Spleen (tissue), 11 donors: ENCODE data around the gene AMOTL2. TPM values are rescaled to one million over a fixed set of nuclear protein-coding genes. Genes with fewer than 3 reads are reported as not detected.

Source experiments
- DNase-seq: peaks from one replicate; pipeline ENCODE4 v3.0.0-alpha.2; 2020
- H3K27ac ChIP-seq, 8 donors: fragments of 200-600 bp; sonication (generic) in 7 of 8; 1 replicate in 4 of 8; 2 replicates in 4 of 8; pipeline versions ENCODE4 v1.5.0 to v1.8.0; 2016 to 2021; ENCODE audit warnings: inconsistent platforms in 4 of 8, mild to moderate bottlenecking in 4 of 8, moderate library complexity in 1 of 8
- H3K27me3 ChIP-seq, 7 donors: fragments of 200-600 bp; sonication (generic) in 6 of 7; replicated peaks in 1 of 7; 1 replicate in 4 of 7; 2 replicates in 3 of 7; pipeline versions ENCODE4 v1.5.0 to v1.8.0; 2016 to 2021; ENCODE audit warnings: inconsistent platforms in 3 of 7, mild to moderate bottlenecking in 1 of 7
- H3K36me3 ChIP-seq, 6 donors: fragments of 200-600 bp; sonication (generic) in 5 of 6; 1 replicate in 4 of 6; 2 replicates in 2 of 6; pipeline versions ENCODE4 v1.5.0 to v1.8.0; 2016 to 2021; ENCODE audit warnings: inconsistent platforms in 2 of 6
- H3K4me1 ChIP-seq, 6 donors: fragments of 200-600 bp; sonication (generic) in 5 of 6; 1 replicate in 3 of 6; 2 replicates in 3 of 6; pipeline versions ENCODE4 v1.5.0 to v1.8.0; 2016 to 2021; ENCODE audit warnings: inconsistent platforms in 3 of 6
- H3K4me3 ChIP-seq, 8 donors: fragments of 200-600 bp; sonication (generic) in 7 of 8; 1 replicate in 4 of 8; 2 replicates in 4 of 8; pipeline versions ENCODE4 v1.5.0 to v1.8.0; 2016 to 2021; ENCODE audit warnings: inconsistent platforms in 4 of 8, mild to moderate bottlenecking in 4 of 8, moderate library complexity in 2 of 8
- H3K9me3 ChIP-seq, 8 donors: fragments of 200-600 bp; sonication (generic) in 7 of 8; 1 replicate in 4 of 8; 2 replicates in 4 of 8; pipeline versions ENCODE4 v1.5.0 to v1.8.0; 2016 to 2021; ENCODE audit warnings: inconsistent platforms in 4 of 8
- CTCF ChIP-seq, 11 experiments: fragments of 200-600 bp in 7 of 11; fragments of 450-650 bp in 4 of 11; sonication (generic) in 4 of 11; IDR thresholded peaks in 8 of 11; conservative IDR thresholded peaks in 3 of 11; 1 replicate in 7 of 11; 2 replicates in 4 of 11; pipeline versions ENCODE4 v1.4.0 to v1.8.0; 2016 to 2021; ENCODE audit warnings: antibody characterized with exemption in 11 of 11, inconsistent platforms in 4 of 11, mild to moderate bottlenecking in 1 of 11
- POLR2A ChIP-seq, 3 donors: fragments of 450-650 bp; IDR thresholded peaks; one replicate each; pipeline ENCODE4 v1.5.1; 2017; ENCODE audit warnings: antibody characterized with exemption in 3 of 3, mild to moderate bottlenecking in 1 of 3
- POLR2AphosphoS5 ChIP-seq, 3 donors: sonication (generic); formaldehyde crosslinking; IDR thresholded peaks; one replicate each; pipeline ENCODE4 v1.5.1; 2017; ENCODE audit warnings: antibody characterized with exemption in 3 of 3
- WGBS, 5 donors: extraction: QIAGEN DNeasy Blood & Tissue Kit in 3 of 5; methylation state at CpG; one replicate each; pipeline versions ENCODE4 v1.1.5 to v1.1.7; 2013 to 2018; 5-methylcytosine and 5-hydroxymethylcytosine counted together
- intact Hi-C: fragments of 100-400 bp; cut with DNase I; formaldehyde crosslinking; loops from one replicate; pipeline ENCODE4 v1.15.0; 2023; ENCODE audit warnings: low total_unique reads
- polyA plus RNA-seq, 3 donors: library from polyadenylated mRNA; stranded (reverse); fragments of 200-250 nt; gene quantifications; one replicate each; pipeline ENCODE4 v1.2.1, GENCODE V29; 2013
- total RNA-seq, 7 donors: library from RNA; depleted of rRNA in 3 of 7; stranded (reverse); fragments of >200 nt in 3 of 7; fragmentation: NEBNext Ultra II Directional in 4 of 7; extraction: Animal tissue kit (Norgen Biotek cat#: 25700) in 4 of 7; gene quantifications; one replicate each; pipeline versions ENCODE4 v1.1.0 to v1.2.1, GENCODE V29; 2016 to 2021
- donor health status: healthy with polysubstance abuse.
- donor health status: DM: no; HTN: no; CAD: no; lungs with moderate emphysema.
- donor health status: DM: no; HTN: no; CAD: no.
- donor health status: Bipolar disorder and iron deficiency.
- donor health status: healthy.
- donor health status: DM: no; HTN: no; CAD: no.
- donor health status: DM: yes; HTN: yes; CAD: no.

Gene AMOTL2
- total and polyA plus RNA-seq, 10 donors: 3.8 to 83.4 (median 40.4) TPM

DNA sequence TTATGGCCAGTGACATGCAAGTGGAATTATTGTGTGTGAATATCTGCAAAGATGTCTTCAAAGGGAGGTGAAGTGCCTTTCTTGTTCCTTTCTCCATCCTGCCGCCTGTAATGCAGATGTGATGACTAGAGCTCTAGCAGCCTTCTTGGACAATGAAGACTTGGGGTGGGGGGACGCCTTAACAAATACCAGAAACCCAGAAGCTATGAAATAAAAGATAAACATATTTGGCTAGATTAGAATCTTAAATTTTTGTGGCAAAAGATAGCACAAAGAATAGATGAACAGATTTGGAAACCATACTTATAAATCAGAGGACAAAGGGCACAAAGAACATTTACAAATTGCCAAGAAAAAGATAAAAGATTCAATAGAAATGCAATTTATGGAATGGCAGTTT, 56.1 kb downstream of the AMOTL2 start:
- peaks cover 0 to 27% (median 6%) of the 10 kb centered on the region in 7 donors for H3K27me3 ChIP-seq
- no peak overlapping the region for H3K27ac ChIP-seq
- no peaks in the 10 kb centered on the region for H3K36me3 ChIP-seq
- TF ChIP-seq POLR2AphosphoS5 (IDR thresholded peaks at IDR 0.05) (no peak), CTCF (IDR thresholded peaks at IDR 0.05 in 8 of 11, conservative IDR thresholded peaks at IDR 0.05 in 3 of 11) (no peak), POLR2A (IDR thresholded peaks at IDR 0.05) (no peak)
- no peak overlapping the region for H3K4me3 ChIP-seq
- intact Hi-C loops: no loop called here
- DNase-seq: no peak
- 83 to 92% (median 90%) methylated on average over 2 of the region's 2 CpGs for WGBS, 5 donors
- no peaks in the 10 kb centered on the region for H3K9me3 ChIP-seq
- peaks cover 0 to 31% (median 23%) of the 10 kb centered on the region in 6 donors for H3K4me1 ChIP-seq

GRCh38 chr3:134317106-134317947, 56.9 kb downstream of the AMOTL2 start:
- peaks cover 0 to 36% (median 13%) of the 10 kb centered on the region in 7 donors for H3K27me3 ChIP-seq
- intact Hi-C loops: no loop called here
- H3K36me3 ChIP-seq: no peaks in the 10 kb centered on the region
- no peaks in the 10 kb centered on the region for H3K9me3 ChIP-seq
- no peak overlapping the region for H3K4me3 ChIP-seq
- peaks cover 6 to 40% (median 31%) of the 10 kb centered on the region in 6 donors for H3K4me1 ChIP-seq
- 88 to 90% (median 90%) methylated on average over 6 of the region's 6 CpGs for WGBS, 5 donors
- no peak for DNase-seq
- TF ChIP-seq POLR2A (IDR thresholded peaks at IDR 0.05) (no peak), POLR2AphosphoS5 (IDR thresholded peaks at IDR 0.05) (no peak), CTCF (IDR thresholded peaks at IDR 0.05 in 8 of 11, conservative IDR thresholded peaks at IDR 0.05 in 3 of 11) (no peak)
- no peak overlapping the region for H3K27ac ChIP-seq

- intact Hi-C loops: no loop called here
- H3K27me3 ChIP-seq: peaks cover 0 to 47% (median 13%) of the 10 kb centered on the region in 7 donors
- no peaks in the 10 kb centered on the region for H3K36me3 ChIP-seq
- DNase-seq: peak; percentile 73
- peaks cover 6 to 47% (median 33%) of the 10 kb centered on the region in 6 donors for H3K4me1 ChIP-seq
- peak overlapping the region; percentile 53 to 85 (median 81) for H3K27ac ChIP-seq
- 59 to 78% (median 73%) methylated on average over 9 to 14 of the region's 14 CpGs for WGBS, 5 donors
- TF ChIP-seq CTCF (IDR thresholded peaks at IDR 0.05 in 8 of 11, conservative IDR thresholded peaks at IDR 0.05 in 3 of 11) (no peak), POLR2A (IDR thresholded peaks at IDR 0.05) (no peak), POLR2AphosphoS5 (IDR thresholded peaks at IDR 0.05) (peak in 1 of 3 donors; percentile 49)
- H3K9me3 ChIP-seq: no peaks in the 10 kb centered on the region
- H3K4me3 ChIP-seq: no peak overlapping the region
These were observed 58.8 kb downstream of the AMOTL2 start for GRCh38 chr3:134315286-134316106.
